Nephron (organoid): Measurements from ENCODE around the gene LPAR1.

Source experiments
- H3K27ac Mint-ChIP-seq, 3 experiments: 2 replicates each; pipeline ENCODE4 v1.8.0; 2020; ENCODE audit warnings: mixed read lengths in 3 of 3, mild to moderate bottlenecking in 2 of 3, moderate library complexity in 1 of 3
- H3K27me3 Mint-ChIP-seq: 2 replicates; pipeline ENCODE4 v1.8.0; 2021; ENCODE audit warnings: low read depth, mild to moderate bottlenecking, moderate library complexity, mixed read lengths
- H3K36me3 Mint-ChIP-seq: 2 replicates; pipeline ENCODE4 v1.8.0; 2020; ENCODE audit warnings: low read depth, mixed read lengths
- H3K4me1 Mint-ChIP-seq: 2 replicates; pipeline ENCODE4 v1.8.0; 2020; ENCODE audit warnings: mixed read lengths
- H3K4me3 Mint-ChIP-seq, 3 experiments: 2 replicates each; pipeline ENCODE4 v1.8.0; 2020; ENCODE audit warnings: mild to moderate bottlenecking in 3 of 3, mixed read lengths in 3 of 3, moderate library complexity in 2 of 3
- H3K9me3 Mint-ChIP-seq: 2 replicates; pipeline ENCODE4 v1.8.0; 2020; ENCODE audit warnings: mixed read lengths
- TF ChIP-seq, protein P1 (sequence below), 3 experiments: fragments of 200-600 bp; sonication (generic); IDR thresholded peaks; one replicate each; pipeline ENCODE4 v1.5.0; 2021; ENCODE audit warnings: antibody characterized with exemption in 3 of 3; ENCODE audit not compliant: unreplicated experiment in 3 of 3

The LPAR1 gene

DNA sequence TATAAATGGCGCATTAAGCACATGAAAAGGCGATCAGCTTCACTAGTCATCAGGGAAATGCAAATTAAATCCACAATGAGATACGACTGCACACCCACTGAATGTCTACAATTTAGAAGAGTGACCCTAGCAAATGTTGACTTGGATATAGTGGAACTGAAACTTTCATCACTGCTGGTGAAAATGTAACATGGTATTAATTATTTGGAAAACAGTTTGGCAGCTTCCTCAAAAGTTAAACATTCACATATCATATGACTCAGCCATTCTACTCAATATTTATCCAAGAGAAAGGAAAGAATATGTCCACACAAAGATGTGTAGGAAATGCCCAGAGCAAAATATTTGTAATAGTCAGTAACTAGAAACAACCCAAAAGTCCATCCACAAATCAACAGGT lies 146.5 kb downstream of the LPAR1 start:
- H3K4me3 Mint-ChIP-seq, result no peak overlapping the region
- peak overlapping the region in 1 of 3 experiments; percentile 15 for H3K27ac Mint-ChIP-seq
- no peaks in the 10 kb centered on the region for H3K9me3 Mint-ChIP-seq
- H3K36me3 Mint-ChIP-seq, result peaks cover 15% of the 10 kb centered on the region
- TF ChIP-seq, protein P1, sequence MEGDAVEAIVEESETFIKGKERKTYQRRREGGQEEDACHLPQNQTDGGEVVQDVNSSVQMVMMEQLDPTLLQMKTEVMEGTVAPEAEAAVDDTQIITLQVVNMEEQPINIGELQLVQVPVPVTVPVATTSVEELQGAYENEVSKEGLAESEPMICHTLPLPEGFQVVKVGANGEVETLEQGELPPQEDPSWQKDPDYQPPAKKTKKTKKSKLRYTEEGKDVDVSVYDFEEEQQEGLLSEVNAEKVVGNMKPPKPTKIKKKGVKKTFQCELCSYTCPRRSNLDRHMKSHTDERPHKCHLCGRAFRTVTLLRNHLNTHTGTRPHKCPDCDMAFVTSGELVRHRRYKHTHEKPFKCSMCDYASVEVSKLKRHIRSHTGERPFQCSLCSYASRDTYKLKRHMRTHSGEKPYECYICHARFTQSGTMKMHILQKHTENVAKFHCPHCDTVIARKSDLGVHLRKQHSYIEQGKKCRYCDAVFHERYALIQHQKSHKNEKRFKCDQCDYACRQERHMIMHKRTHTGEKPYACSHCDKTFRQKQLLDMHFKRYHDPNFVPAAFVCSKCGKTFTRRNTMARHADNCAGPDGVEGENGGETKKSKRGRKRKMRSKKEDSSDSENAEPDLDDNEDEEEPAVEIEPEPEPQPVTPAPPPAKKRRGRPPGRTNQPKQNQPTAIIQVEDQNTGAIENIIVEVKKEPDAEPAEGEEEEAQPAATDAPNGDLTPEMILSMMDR (IDR thresholded peaks at IDR 0.05; ENCODE audit: unreplicated experiment in 3 of 3), result no peak
- H3K27me3 Mint-ChIP-seq, result no peaks in the 10 kb centered on the region
- peaks cover 20% of the 10 kb centered on the region for H3K4me1 Mint-ChIP-seq

DNA sequence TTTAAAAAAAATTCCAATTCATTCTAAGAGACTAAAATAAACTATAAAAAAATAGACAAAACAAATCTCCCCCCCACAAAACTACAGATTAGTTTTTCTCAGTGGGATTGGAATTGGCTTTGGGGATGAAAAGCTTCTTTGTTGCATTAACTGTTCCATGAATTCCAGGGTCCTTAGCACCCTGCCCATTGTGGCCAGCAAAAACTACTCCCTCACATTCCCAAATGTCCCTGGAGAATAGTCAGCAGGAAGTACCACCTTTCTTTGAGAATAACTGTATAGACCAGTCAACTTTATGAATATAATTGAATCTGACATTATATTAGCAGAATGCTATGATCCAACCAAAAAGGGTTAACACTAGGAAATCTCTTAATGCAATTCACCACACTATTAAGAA lies 147.9 kb downstream of the LPAR1 start:
- Mint-ChIP-seq H3K4me3 (no peak overlapping the region), H3K36me3 (peaks cover 3% of the 10 kb centered on the region), H3K27me3 (no peaks in the 10 kb centered on the region), H3K27ac (no peak overlapping the region), H3K9me3 (no peaks in the 10 kb centered on the region), H3K4me1 (peaks cover 9% of the 10 kb centered on the region)
- TF ChIP-seq, protein P1 (IDR thresholded peaks at IDR 0.05; ENCODE audit: unreplicated experiment in 3 of 3), result no peak

DNA sequence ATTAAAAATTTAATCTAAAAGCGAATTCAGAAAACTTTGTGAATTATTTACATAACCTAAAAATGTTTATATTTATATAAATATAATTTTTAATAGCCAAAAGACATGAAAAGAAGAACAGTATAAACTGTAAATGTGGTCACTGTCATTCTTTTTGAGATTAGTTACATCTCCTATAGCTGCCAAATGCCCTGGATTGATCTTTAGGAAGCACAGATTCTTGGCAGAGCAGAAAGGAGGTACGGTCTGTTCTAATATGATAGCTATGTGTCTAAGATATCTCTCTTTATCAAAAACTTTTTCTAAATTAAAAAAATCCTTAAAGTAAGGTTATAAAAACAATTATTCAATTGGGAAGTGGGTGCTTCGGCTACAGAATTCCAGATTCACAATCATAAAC lies 151.0 kb downstream of the LPAR1 start:
- Mint-ChIP-seq H3K27me3 (no peaks in the 10 kb centered on the region), H3K4me1 (peaks cover 4% of the 10 kb centered on the region), H3K36me3 (peaks cover 3% of the 10 kb centered on the region), H3K27ac (no peak overlapping the region), H3K4me3 (no peak overlapping the region), H3K9me3 (no peaks in the 10 kb centered on the region)
- TF ChIP-seq, protein P1 (IDR thresholded peaks at IDR 0.05; ENCODE audit: unreplicated experiment in 3 of 3), result no peak

DNA sequence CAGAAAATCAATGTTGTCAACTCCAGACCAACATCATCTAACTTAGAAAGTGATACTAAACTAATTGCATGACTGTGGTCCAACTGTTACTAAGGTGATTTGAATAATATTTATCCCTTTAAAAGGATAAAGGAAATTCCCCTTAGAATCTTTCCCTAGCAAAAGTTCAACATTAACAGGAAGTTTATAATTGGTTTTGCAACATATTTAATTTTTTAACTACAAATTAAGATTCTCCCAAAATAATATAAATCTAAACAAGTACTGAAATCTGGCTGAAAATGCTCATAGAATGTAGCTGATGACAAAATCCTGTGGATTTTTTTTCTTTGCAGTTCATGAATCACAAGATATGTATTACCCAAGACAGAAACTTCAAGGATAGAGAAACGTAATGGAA lies 151.4 kb downstream of the LPAR1 start:
- Mint-ChIP-seq H3K36me3 (no peaks in the 10 kb centered on the region), H3K9me3 (no peaks in the 10 kb centered on the region), H3K4me1 (peaks cover 2% of the 10 kb centered on the region)

DNA sequence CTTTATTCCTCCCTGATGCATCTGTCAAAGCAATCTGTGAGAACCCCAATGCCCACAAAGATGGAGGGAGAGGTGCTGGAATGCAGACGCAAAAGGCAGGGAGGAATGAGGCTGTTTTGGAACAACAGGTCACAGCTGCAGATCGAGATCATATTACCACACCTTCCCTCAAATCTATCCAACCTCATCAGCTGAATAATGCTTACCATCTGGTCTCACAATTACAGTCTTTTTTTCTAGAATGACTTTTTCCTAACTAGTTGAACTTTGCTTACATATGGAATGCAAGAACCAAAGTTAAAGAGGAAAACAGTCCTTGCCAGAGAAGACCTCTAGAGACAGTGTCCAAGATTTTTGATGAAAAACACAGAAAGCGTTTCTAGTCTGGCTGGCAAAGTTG lies 158.1 kb downstream of the LPAR1 start:
- Mint-ChIP-seq H3K36me3 (peaks cover 4% of the 10 kb centered on the region), H3K27me3 (no peaks in the 10 kb centered on the region), H3K9me3 (no peaks in the 10 kb centered on the region), H3K4me3 (no peak overlapping the region), H3K4me1 (peaks cover 36% of the 10 kb centered on the region), H3K27ac (peak overlapping the region; percentile 17 to 67 (median 51))
- TF ChIP-seq, protein P1 (IDR thresholded peaks at IDR 0.05; ENCODE audit: unreplicated experiment in 3 of 3), result no peak

More for the DNA sequence above, 151.4 kb downstream of the LPAR1 start:
- no peaks in the 10 kb centered on the region for H3K27me3 Mint-ChIP-seq
- no peak overlapping the region for H3K27ac Mint-ChIP-seq
- TF ChIP-seq, protein P1 (IDR thresholded peaks at IDR 0.05; ENCODE audit: unreplicated experiment in 3 of 3), result no peak
- no peak overlapping the region for H3K4me3 Mint-ChIP-seq

DNA sequence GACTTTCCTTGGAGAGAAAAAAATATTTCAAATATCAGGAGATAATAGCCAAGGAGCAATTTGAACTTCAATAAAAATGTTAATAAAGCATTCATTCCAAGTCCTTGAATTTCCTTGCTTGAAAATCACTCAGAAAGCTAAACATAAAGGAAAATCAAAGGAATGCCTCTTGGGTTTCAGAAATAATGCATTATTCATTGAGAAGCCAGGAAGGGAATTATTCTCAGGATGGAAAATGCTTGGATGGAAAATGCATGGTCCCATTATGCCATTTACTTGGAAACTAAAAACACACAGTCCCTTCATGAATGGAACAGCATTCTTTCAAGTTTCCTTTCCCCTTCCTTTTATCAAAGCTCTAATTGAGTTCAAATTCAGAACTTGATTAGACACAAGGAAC lies 160.9 kb downstream of the LPAR1 start:
- Mint-ChIP-seq H3K9me3 (no peaks in the 10 kb centered on the region), H3K36me3 (peaks cover 7% of the 10 kb centered on the region), H3K4me1 (peaks cover 36% of the 10 kb centered on the region), H3K27ac (peak overlapping the region in 1 of 3 experiments; percentile 31), H3K27me3 (no peaks in the 10 kb centered on the region), H3K4me3 (no peak overlapping the region)
- TF ChIP-seq, protein P1 (IDR thresholded peaks at IDR 0.05; ENCODE audit: unreplicated experiment in 3 of 3), result no peak
